Spleen (tissue), 11 donors: ENCODE measurements around the gene PMM1. TPM values are rescaled to one million over a fixed set of nuclear protein-coding genes. Genes with fewer than 3 reads are reported as not detected.

Source experiments
- DNase-seq: peaks from one replicate; pipeline ENCODE4 v3.0.0-alpha.2; 2020
- H3K27ac ChIP-seq, 8 donors: fragments of 200-600 bp; sonication (generic) in 7 of 8; 1 replicate in 4 of 8; 2 replicates in 4 of 8; pipeline versions ENCODE4 v1.5.0 to v1.8.0; 2016 to 2021; ENCODE audit warnings: inconsistent platforms in 4 of 8, mild to moderate bottlenecking in 4 of 8, moderate library complexity in 1 of 8
- H3K27me3 ChIP-seq, 7 donors: fragments of 200-600 bp; sonication (generic) in 6 of 7; replicated peaks in 1 of 7; 1 replicate in 4 of 7; 2 replicates in 3 of 7; pipeline versions ENCODE4 v1.5.0 to v1.8.0; 2016 to 2021; ENCODE audit warnings: inconsistent platforms in 3 of 7, mild to moderate bottlenecking in 1 of 7
- H3K36me3 ChIP-seq, 6 donors: fragments of 200-600 bp; sonication (generic) in 5 of 6; 1 replicate in 4 of 6; 2 replicates in 2 of 6; pipeline versions ENCODE4 v1.5.0 to v1.8.0; 2016 to 2021; ENCODE audit warnings: inconsistent platforms in 2 of 6
- H3K4me1 ChIP-seq, 6 donors: fragments of 200-600 bp; sonication (generic) in 5 of 6; 1 replicate in 3 of 6; 2 replicates in 3 of 6; pipeline versions ENCODE4 v1.5.0 to v1.8.0; 2016 to 2021; ENCODE audit warnings: inconsistent platforms in 3 of 6
- H3K4me3 ChIP-seq, 8 donors: fragments of 200-600 bp; sonication (generic) in 7 of 8; 1 replicate in 4 of 8; 2 replicates in 4 of 8; pipeline versions ENCODE4 v1.5.0 to v1.8.0; 2016 to 2021; ENCODE audit warnings: inconsistent platforms in 4 of 8, mild to moderate bottlenecking in 4 of 8, moderate library complexity in 2 of 8
- H3K9me3 ChIP-seq, 8 donors: fragments of 200-600 bp; sonication (generic) in 7 of 8; 1 replicate in 4 of 8; 2 replicates in 4 of 8; pipeline versions ENCODE4 v1.5.0 to v1.8.0; 2016 to 2021; ENCODE audit warnings: inconsistent platforms in 4 of 8
- POLR2A ChIP-seq, 3 donors: fragments of 450-650 bp; IDR thresholded peaks; one replicate each; pipeline ENCODE4 v1.5.1; 2017; ENCODE audit warnings: antibody characterized with exemption in 3 of 3, mild to moderate bottlenecking in 1 of 3
- POLR2AphosphoS5 ChIP-seq, 3 donors: sonication (generic); formaldehyde crosslinking; IDR thresholded peaks; one replicate each; pipeline ENCODE4 v1.5.1; 2017; ENCODE audit warnings: antibody characterized with exemption in 3 of 3
- WGBS, 5 donors: extraction: QIAGEN DNeasy Blood & Tissue Kit in 3 of 5; methylation state at CpG; one replicate each; pipeline versions ENCODE4 v1.1.5 to v1.1.7; 2013 to 2018; 5-methylcytosine and 5-hydroxymethylcytosine counted together
- intact Hi-C: fragments of 100-400 bp; cut with DNase I; formaldehyde crosslinking; loops from one replicate; pipeline ENCODE4 v1.15.0; 2023; ENCODE audit warnings: low total_unique reads
- polyA plus RNA-seq, 3 donors: library from polyadenylated mRNA; stranded (reverse); fragments of 200-250 nt; gene quantifications; one replicate each; pipeline ENCODE4 v1.2.1, GENCODE V29; 2013
- total RNA-seq, 7 donors: library from RNA; depleted of rRNA in 3 of 7; stranded (reverse); fragments of >200 nt in 3 of 7; fragmentation: NEBNext Ultra II Directional in 4 of 7; extraction: Animal tissue kit (Norgen Biotek cat#: 25700) in 4 of 7; gene quantifications; one replicate each; pipeline versions ENCODE4 v1.1.0 to v1.2.1, GENCODE V29; 2016 to 2021
- TF ChIP-seq, protein P1 (sequence below), 11 experiments: fragments of 200-600 bp in 7 of 11; fragments of 450-650 bp in 4 of 11; sonication (generic) in 4 of 11; IDR thresholded peaks in 8 of 11; conservative IDR thresholded peaks in 3 of 11; 1 replicate in 7 of 11; 2 replicates in 4 of 11; pipeline versions ENCODE4 v1.4.0 to v1.8.0; 2016 to 2021; ENCODE audit warnings: antibody characterized with exemption in 11 of 11, inconsistent platforms in 4 of 11, mild to moderate bottlenecking in 1 of 11
- donor health status: healthy with polysubstance abuse.
- donor health status: DM: no; HTN: no; CAD: no; lungs with moderate emphysema.
- donor health status: DM: no; HTN: no; CAD: no.
- donor health status: Bipolar disorder and iron deficiency.
- donor health status: healthy.
- donor health status: DM: no; HTN: no; CAD: no.
- donor health status: DM: yes; HTN: yes; CAD: no.

PMM1 gene
- total and polyA plus RNA-seq, 10 donors: 15.1 to 25.0 (median 17.0) TPM

DNA sequence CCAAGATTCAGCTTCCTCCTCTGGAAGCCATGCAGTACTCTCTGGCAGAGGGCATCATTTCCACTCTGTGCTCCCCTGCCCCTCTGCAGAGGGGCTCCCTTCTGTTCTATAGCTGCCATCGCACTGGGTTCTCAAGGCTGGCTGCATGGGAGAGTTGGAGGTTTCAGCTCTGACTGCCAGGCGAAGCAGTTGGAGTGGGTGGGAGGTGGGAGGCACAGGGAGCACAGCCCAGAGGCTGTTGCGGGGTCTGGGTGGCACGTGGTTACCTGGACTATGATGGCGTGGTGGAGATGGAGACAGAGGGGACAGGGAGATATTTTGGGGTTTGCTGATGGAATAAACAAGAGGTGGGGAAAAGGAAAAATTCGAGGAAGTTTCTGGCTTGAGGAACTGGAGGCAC lies 4.8 kb downstream of the PMM1 start:
- 91 to 97% (median 94%) methylated on average over 6 of the region's 6 CpGs for WGBS, 5 donors
- intact Hi-C loops: no loop called here
- DNase-seq: no peak
- TF ChIP-seq, protein P1, sequence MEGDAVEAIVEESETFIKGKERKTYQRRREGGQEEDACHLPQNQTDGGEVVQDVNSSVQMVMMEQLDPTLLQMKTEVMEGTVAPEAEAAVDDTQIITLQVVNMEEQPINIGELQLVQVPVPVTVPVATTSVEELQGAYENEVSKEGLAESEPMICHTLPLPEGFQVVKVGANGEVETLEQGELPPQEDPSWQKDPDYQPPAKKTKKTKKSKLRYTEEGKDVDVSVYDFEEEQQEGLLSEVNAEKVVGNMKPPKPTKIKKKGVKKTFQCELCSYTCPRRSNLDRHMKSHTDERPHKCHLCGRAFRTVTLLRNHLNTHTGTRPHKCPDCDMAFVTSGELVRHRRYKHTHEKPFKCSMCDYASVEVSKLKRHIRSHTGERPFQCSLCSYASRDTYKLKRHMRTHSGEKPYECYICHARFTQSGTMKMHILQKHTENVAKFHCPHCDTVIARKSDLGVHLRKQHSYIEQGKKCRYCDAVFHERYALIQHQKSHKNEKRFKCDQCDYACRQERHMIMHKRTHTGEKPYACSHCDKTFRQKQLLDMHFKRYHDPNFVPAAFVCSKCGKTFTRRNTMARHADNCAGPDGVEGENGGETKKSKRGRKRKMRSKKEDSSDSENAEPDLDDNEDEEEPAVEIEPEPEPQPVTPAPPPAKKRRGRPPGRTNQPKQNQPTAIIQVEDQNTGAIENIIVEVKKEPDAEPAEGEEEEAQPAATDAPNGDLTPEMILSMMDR (IDR thresholded peaks at IDR 0.05 in 8 of 11, conservative IDR thresholded peaks at IDR 0.05 in 3 of 11): no peak
- no peak for TF ChIP-seq POLR2A (IDR thresholded peaks at IDR 0.05)
- no peak for TF ChIP-seq POLR2AphosphoS5 (IDR thresholded peaks at IDR 0.05)
- Histone ChIP-seq H3K9me3 (no peaks in the 10 kb centered on the region), H3K27me3 (no peaks in the 10 kb centered on the region), H3K27ac (no peak overlapping the region), H3K4me3 (no peak overlapping the region), H3K36me3 (peaks cover 0 to 59% (median 37%) of the 10 kb centered on the region in 6 donors), H3K4me1 (peaks cover 9 to 22% (median 14%) of the 10 kb centered on the region in 6 donors)

GRCh38 chr22:41582694-41583093 lies 6.9 kb downstream of the PMM1 start:
- intact Hi-C loops: no loop called here
- DNase-seq: no peak
- Histone ChIP-seq H3K4me3 (no peak overlapping the region), H3K27me3 (no peaks in the 10 kb centered on the region), H3K4me1 (peaks cover 0 to 4% (median 0%) of the 10 kb centered on the region in 6 donors), H3K27ac (no peak overlapping the region), H3K9me3 (no peaks in the 10 kb centered on the region), H3K36me3 (peaks cover 0 to 81% (median 54%) of the 10 kb centered on the region in 6 donors)
- TF ChIP-seq, protein P1 (IDR thresholded peaks at IDR 0.05 in 8 of 11, conservative IDR thresholded peaks at IDR 0.05 in 3 of 11): no peak
- TF ChIP-seq POLR2A (IDR thresholded peaks at IDR 0.05): no peak
- TF ChIP-seq POLR2AphosphoS5 (IDR thresholded peaks at IDR 0.05): no peak
- WGBS, 5 donors: 87 to 89% (median 88%) methylated on average over 8 of the region's 8 CpGs

GRCh38 chr22:41579997-41580355 lies 9.7 kb downstream of the PMM1 start:
- Histone ChIP-seq H3K27me3 (no peaks in the 10 kb centered on the region), H3K36me3 (peaks cover 0 to 100% (median 65%) of the 10 kb centered on the region in 6 donors), H3K4me3 (no peak overlapping the region), H3K4me1 (no peaks in the 10 kb centered on the region), H3K9me3 (no peaks in the 10 kb centered on the region), H3K27ac (no peak overlapping the region)
- intact Hi-C loops: no loop called here
- no peak for DNase-seq
- WGBS, 5 donors: 78 to 98% (median 89%) methylated on average over 2 to 6 of the region's 6 CpGs
- TF ChIP-seq POLR2AphosphoS5 (IDR thresholded peaks at IDR 0.05) (no peak), POLR2A (IDR thresholded peaks at IDR 0.05) (no peak)
- TF ChIP-seq, protein P1 (IDR thresholded peaks at IDR 0.05 in 8 of 11, conservative IDR thresholded peaks at IDR 0.05 in 3 of 11): no peak

- peaks cover 0 to 99% (median 62%) of the 10 kb centered on the region in 6 donors for H3K36me3 ChIP-seq
- no peak overlapping the region for H3K4me3 ChIP-seq
- TF ChIP-seq POLR2A (IDR thresholded peaks at IDR 0.05): no peak
- TF ChIP-seq POLR2AphosphoS5 (IDR thresholded peaks at IDR 0.05): no peak
- TF ChIP-seq, protein P1 (IDR thresholded peaks at IDR 0.05 in 8 of 11, conservative IDR thresholded peaks at IDR 0.05 in 3 of 11): no peak
- no peaks in the 10 kb centered on the region for H3K27me3 ChIP-seq
- 92 to 97% (median 96%) methylated on average over 11 to 12 of the region's 12 CpGs for WGBS, 5 donors
- no peaks in the 10 kb centered on the region for H3K4me1 ChIP-seq
- intact Hi-C loops: no loop called here
- no peak for DNase-seq
- H3K27ac ChIP-seq: no peak overlapping the region
- H3K9me3 ChIP-seq: no peaks in the 10 kb centered on the region
These were observed 10.2 kb downstream of the PMM1 start for GRCh38 chr22:41579297-41579996.
